Measurements from ENCODE around the gene SLC8A1.

SLC8A1 gene

GRCh38 chr2:40348665-40349064, 103.2 kb downstream of the SLC8A1 start:
- DNase-seq: no peak

GRCh38 chr2:40348038-40348437, 103.9 kb downstream of the SLC8A1 start:
- DNase-seq: no peak

- DNase-seq: no peak
Measured at GRCh38 chr2:40346535-40347354, 105.1 kb downstream of the SLC8A1 start.

GRCh38 chr2:40344364-40344763, 107.5 kb downstream of the SLC8A1 start:
- DNase-seq: no peak

GRCh38 chr2:40343902-40344301, 108.0 kb downstream of the SLC8A1 start:
- DNase-seq: no peak

- no peak for DNase-seq
Measured at GRCh38 chr2:40341198-40341597, 110.7 kb downstream of the SLC8A1 start.

GRCh38 chr2:40339026-40339425, 112.9 kb downstream of the SLC8A1 start:
- no peak for DNase-seq

GRCh38 chr2:40332191-40332826, 119.6 kb downstream of the SLC8A1 start:
- DNase-seq: no peak

- no peak for DNase-seq
Measured at GRCh38 chr2:40330096-40330495, 121.8 kb downstream of the SLC8A1 start.

GRCh38 chr2:40329739-40330030, 122.2 kb downstream of the SLC8A1 start:
- no peak for DNase-seq

- no peak for DNase-seq
Measured at GRCh38 chr2:40325116-40325515, 126.8 kb downstream of the SLC8A1 start.

- no peak for DNase-seq
Measured at GRCh38 chr2:40324656-40325055, 127.2 kb downstream of the SLC8A1 start.

- DNase-seq: no peak
Measured at GRCh38 chr2:40321822-40322221, 130.1 kb downstream of the SLC8A1 start.

- DNase-seq: no peak
Measured at GRCh38 chr2:40321016-40321623, 130.8 kb downstream of the SLC8A1 start.

GRCh38 chr2:40318921-40319320, 133.0 kb downstream of the SLC8A1 start:
- no peak for DNase-seq

- DNase-seq: no peak
Measured at GRCh38 chr2:40317761-40318160, 134.1 kb downstream of the SLC8A1 start.

- DNase-seq: no peak
Measured at GRCh38 chr2:40317046-40317445, 134.8 kb downstream of the SLC8A1 start.

GRCh38 chr2:40316620-40317019, 135.3 kb downstream of the SLC8A1 start:
- no peak for DNase-seq

GRCh38 chr2:40315683-40316082, 136.2 kb downstream of the SLC8A1 start:
- DNase-seq: no peak

- DNase-seq: no peak
Measured at GRCh38 chr2:40311026-40311425, 140.9 kb downstream of the SLC8A1 start.

- DNase-seq: no peak
Measured at GRCh38 chr2:40310303-40310702, 141.6 kb downstream of the SLC8A1 start.

GRCh38 chr2:40304340-40304739, 147.6 kb downstream of the SLC8A1 start:
- DNase-seq: no peak

GRCh38 chr2:40303746-40304145, 148.1 kb downstream of the SLC8A1 start:
- DNase-seq: no peak

- DNase-seq: no peak
Measured at GRCh38 chr2:40302751-40303325, 149.1 kb downstream of the SLC8A1 start.

All from activated CD4-positive, alpha-beta T cell treated with anti-CD3 and anti-CD28 coated beads, Interleukin-2, amount 50 U/mL, for 16 hours (primary cell).